T follicular helper cell (primary cell): ENCODE data around the gene STK11.
"Not testable (repeated sequence)": the region's sequence is repeated elsewhere in the genome, so short reads cannot be mapped to it uniquely, and the experiment has no call there.

Source experiments
- DNase-seq: peaks from one replicate; pipeline ENCODE4 v3.0.0-alpha.2; 2020; ENCODE audit warnings: low read depth

STK11 gene

DNA sequence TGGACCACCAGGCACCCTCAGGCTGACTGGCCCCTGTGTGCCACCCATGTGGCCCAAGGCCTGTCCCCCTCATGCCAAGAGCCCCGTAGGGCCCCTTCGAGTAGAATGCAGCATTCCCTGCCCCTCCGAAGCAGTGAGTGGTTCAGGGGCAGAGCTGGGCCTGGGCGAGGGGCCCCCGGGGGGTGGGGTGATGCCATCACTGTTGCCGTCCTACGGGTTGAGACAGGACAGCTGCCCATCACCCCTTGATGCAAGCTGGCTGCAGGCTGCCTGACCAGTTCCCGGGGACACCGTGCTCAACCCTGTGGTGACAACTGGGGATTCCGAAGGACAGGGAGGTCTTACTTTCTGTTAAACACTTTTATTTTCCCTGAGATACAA is 36.2 kb upstream of the STK11 start:
- no peak for DNase-seq

DNA sequence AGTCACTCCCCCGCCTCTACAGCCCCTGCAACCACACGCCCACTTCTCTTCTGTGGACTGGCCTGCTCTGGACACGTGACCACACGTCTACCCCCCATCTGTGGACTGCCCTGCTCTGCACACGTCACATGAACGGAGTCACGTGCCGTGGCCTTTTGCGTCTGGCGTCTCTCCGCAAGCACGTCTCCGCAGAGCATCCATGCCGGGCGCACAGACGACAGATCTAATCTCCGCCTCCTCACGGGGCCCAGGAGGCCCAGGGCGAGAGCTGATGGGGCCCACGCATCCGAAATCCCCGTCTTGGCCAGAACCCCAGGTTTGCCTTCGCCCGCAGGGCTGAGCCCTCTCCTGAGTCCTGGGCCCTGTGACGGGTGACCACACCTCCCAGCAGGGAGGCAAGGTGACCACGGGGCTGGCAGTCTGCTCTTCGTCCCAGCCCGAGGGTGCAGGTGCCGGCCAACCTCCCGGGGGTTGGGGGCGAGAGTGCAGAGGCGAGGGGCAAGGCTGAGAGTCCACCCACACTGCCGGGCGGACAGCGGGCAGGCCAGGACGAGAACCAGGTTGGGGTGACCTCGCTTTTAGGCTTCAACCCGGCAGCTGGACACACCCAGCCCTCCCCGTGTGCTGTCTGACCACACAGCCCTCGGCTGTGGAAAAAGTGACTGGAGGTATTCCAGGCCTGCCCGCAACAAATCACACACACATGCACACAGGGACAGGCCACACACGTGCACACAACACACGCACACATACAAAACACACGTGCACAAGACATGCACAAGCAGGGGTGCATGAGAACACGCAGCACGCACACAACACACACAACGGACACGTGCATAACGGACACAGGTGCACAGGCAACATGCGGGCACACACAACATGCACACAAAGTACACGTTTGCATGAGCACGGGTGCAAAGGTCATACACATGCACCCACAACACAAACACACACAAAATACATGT is 35.4 kb upstream of the STK11 start:
- DNase-seq = no peak

DNA sequence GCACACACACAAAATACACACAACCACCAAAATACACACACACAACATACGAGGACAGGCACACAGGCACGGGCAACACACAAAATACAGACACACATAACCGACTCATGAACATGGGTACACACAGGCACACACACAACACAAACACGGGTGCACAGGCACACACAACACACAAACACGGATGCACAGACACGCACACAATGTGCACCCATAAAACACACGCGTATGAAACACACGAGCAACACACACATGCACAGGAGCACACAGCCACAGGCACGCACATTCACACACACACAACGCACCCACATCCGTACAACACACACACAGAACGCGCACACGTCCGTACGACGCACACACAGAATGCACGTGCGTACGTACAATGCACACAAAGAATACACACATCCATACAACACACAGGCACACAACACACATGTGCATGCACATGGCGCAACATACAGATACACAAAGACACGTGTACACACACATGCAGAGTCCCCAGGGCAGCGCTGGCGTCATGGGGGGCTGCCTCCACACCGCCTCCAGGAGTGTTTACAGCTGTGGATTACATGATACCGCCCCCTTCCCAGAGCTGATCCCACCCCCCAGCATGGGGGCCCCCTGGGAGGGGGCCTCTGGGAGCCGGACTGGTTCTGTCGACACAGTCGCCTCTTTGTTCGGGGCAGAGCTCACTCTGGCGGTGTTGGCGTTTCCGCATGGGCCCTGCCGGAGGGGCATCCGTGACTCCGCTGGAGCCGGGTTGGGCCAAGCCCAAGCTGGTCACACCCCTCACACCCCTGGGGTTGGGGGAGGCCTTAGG is 34.4 kb upstream of the STK11 start:
- no peak for DNase-seq

DNA sequence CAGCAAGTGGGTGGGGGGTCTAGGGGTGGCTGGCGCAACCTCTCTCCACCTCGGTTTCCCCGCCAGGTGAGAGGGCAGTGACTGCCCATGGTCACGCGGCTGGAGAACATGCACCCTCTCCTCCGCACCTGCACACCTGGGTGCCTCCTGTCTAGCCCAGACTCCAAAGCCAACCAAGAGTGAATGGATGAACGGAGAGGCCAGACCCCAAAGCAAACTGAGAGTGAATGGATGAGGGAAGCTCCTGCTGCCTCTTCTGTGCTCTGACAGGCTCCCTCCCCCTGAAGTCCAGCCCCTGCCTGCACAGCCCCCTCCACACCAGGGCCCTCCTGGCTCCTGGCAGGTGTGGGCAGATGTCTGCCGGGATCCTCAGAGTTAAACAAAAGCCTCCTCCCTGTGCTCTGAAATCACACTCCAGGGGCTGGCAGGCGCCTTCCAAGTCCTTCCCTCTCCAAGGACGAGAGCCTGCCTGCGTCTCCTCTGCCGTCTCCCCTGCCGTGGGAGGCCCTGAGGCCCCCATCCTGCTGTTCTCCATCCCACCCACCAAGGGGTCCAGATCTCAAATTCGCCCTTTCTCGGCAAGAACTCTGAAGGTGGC is 33.7 kb upstream of the STK11 start:
- no peak for DNase-seq

DNA sequence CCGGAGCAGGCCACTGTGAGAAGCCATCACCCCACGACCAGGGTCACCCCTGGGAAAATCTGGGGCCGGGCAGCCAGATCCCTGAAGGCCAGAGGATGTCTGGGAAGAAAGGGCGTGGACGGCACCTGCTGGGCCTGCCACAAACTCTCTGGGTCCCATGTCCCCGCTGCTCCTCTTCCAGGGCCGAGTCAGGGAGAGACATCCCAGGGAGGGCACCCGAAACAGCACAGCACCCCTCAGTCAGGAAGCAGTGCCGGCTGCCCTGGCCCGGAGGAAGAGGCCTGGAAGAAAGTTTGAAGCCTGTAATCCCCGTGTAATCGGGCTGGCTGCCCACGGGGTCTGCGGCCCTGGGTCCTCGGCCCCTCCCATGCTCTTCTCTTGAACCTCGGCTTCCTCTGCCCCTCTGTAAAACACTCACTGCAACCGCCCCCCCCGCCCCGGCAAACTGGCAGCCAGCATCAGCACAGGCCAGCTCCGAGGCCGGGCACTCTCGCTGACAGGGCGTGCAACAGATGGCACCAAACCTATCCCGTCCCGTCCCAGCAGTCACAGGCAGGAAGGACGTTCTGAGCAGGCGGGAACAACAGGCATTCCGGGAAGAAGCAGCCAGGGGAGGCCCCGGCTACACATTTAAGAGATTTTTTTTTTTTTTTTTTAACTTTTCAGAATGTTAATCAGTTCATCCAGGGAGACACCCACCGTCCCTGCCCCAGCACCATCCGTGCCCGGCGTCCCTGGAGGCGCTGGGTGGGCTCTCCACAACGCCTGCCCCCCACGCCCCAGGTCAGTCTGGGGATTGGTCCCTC is 33.0 kb upstream of the STK11 start:
- DNase-seq = no peak

DNA sequence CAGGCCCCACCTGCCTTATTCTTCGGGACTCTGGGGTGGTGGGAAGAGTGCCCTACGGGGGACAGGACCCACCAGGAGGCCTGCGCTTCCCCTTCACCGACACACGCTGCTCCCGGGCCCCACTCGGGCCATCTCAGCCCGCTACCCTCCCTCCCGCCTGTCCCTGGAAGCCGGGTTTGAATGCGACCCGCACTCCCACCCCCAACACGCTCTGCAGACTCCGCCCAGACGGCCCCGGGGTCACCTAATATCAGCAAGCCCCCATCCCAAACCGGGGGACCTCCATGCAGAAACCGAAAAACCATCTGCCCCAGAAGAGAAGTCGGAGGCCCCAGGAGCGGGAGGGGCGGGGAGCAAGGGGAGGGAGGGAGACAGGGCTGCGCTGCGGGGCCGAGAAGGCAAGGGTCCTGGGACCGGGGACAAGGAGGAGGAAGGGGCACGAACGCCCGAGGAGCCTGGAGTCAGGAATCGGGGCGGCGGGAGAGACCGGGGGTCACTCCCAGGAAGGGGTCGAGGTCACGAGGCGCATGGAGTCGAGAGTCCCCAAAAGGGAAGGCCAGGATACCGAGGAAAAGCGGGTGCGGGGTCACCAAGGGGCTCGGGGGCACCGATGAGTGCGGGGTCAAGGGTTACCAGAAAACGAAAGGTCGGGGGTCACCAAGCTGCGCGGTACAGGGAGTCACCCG is 32.3 kb upstream of the STK11 start:
- no peak for DNase-seq

DNA sequence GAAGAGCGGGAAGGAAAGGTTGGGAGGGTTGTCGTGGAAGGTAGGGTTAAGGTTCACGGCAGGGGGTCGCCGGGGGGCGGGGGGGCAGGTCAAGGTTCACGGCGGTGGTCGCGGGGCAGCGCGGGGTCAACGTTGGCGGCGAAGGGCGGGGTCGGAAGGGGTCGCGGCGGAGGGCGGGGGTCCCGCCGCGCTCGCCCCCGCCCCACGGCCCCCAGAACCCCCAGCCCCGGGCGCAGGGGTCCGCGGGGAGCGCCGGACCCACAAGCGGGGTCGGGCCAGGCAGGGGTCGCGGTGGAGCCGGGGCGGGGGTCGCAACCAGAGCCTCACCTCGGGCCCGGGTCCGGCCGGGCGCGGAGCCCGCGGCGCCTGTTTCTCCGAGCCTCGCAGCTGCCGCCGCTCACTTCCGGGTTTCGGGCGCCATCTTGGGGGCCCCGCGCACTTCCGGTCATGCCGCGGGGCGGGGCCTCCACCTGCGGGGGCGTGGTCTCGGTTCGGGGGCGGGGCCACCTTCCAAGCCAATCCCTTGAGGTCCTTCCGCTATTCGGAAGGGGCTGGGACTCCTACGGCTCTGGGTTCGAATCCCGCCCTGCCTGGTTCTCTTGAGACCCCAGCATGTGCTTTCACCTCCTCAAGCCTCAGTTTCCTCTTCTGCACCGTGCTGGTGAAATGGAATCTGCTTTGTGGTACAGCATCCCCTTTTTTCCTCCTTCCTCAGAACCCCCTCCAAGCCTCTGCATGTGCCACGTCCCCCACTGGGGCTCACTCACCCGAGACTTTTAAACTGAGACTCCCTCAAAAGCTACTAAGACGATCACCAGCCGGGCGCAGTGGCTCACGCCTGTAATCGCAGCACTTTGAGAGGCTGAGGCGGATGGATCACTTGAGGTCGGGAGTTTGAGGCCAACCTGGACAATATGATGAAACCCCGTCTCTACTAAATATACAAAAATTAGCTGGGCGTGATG is 31.5 kb upstream of the STK11 start, which contains the start of gene SBNO2:
Gene SBNO2, minus strand, starts transcription at position 424 of the 965 bp plus-strand sequence. CDS start 19,992 bp downstream, outside the sequence.
- peak; percentile 80 for DNase-seq

DNA sequence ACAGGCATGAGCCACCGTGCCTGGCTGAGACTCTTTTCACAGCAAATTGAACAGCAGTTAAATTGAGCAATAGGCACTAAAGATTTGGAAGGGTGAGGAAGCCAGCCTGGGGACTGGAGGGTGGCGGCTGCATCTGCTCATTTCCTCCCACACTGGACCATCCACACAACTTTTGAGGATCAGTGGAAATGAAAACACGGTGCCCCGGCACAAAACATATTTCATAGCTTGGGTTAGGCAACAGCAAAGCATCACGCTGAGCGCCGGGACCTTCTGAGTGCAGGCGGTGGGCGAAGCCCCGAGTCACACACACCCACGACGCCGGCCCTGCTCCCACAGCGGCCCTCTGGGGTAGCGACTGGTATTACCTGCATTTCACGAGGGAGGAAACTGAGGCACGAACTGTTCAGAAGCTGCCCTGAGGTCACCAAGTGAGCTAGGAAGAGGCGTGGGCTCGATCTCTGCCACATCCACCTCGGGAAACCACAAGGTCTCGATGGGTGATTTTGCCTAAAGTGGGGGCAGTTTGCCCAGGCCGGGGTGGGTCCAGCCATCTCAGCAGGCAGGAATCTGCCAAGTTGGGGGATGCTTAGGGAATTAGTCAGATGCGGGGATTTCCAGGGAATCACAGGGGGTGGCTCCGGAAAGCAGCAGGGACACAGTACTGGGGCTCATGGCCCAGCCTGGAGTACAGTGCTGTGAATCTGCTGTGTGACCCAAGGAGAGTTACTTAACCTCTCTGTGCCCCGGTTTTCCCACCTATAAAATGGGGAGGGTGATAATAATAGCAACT is 28.1 kb upstream of the STK11 start:
- DNase-seq = no peak

DNA sequence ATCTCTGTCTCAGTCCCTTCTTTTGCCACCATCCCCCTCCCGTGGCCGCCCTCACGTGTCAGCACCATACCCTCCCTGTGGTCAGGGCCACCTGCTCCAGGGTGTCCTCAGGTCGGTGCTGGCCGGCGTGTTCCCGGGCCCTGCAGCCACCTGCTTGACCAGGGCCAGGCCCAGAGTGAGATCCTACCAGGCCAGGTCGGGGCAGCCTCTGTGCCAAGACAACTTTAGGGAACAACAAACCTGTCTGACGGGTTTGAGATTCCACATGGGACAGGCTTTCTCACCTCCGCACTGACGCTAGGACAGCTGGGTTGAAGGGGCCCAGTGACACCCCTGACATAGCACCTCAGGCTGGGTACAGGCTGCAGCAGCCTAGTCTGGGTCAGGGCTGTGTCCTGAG is 24.0 kb upstream of the STK11 start:
- no peak for DNase-seq

DNA sequence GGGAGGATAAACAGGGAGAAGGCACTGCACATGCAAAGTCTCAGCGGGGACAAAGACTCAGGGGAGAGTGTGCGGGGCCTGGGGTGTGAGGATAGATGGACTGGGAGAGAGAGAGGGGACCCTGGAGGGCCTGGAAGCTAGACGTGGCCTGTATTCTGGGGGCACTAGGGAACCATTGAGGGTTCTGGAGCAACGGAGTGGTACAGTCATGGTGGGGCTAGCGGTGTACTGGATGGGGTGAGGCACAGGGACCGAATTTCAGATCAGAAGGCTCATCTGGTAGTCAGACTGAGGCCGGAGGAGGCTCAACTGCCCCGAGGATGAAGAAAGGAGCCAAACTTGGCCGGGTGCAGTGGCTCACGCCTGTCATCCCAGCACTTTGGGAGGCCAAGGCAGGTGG is 23.5 kb upstream of the STK11 start:
- DNase-seq = no peak

DNA sequence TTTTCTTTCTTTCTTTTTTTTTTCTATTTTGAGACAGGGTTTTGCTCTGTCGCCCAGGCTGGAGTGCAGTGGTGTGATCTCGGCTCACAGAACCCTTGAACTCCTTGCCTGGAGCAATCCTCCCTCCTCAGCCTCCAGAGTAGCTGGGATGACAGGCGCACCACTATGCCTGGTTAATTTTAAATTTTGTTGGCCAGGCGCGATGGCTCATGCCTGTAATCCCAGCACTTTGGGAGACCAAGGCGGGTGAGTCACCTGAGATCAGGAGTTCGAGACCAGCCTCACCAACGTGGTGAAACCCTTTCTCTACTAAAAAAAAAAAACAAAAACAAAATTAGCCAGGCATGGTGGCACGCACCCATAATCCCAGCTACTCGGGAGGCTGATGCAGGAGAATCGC is 22.9 kb upstream of the STK11 start:
- no peak for DNase-seq

DNA sequence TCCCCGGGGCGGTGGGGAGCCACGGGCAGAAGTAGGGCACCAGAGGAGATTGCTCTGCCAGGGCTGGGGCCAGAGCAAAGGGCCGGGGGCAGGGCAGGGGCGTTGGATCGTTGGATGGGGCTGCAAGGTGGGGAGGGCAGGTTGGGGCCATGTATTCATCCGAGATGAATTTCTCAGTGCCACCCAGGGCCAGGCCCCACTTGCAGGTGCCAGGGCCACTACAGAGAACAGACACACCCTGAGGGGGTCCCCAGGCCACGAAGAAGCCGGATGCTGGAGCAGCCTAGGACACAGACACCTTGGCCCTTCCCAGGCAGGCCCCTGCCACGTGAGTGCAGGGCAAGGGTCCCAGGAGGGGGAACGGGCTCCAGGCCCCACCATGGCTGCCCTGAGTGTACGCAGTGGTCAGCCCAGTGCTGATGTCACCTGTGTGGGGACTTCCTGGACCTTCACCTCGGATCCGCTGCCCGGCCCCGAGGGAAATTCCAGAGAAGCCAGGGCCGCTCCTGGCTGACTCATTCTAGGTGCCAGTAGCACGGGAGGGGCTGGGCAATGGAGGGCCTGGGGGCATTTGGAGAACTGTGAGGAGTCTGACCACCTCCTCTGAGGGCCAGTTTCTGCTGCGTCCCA is 21.9 kb upstream of the STK11 start:
- no peak for DNase-seq

DNA sequence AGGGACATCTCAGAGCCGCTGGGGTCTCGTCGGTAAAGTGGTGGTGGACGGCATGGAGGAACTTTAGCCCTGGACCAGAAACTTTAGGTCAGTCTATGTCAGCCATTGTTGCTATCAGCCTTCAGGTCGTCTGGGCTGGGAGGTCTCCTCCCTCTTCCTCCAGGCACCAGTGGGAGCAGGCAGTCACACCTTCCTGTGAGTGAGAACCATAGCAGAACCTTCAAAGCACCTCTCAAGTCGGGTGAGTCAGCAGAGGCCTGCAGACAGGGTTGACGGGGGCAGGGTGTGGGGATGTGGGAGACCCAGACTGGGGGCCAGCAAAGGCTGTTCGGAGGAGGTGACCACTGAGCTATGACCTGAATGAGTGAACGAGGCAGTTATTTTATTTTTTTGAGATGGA is 16.2 kb upstream of the STK11 start:
- DNase-seq = no peak

DNA sequence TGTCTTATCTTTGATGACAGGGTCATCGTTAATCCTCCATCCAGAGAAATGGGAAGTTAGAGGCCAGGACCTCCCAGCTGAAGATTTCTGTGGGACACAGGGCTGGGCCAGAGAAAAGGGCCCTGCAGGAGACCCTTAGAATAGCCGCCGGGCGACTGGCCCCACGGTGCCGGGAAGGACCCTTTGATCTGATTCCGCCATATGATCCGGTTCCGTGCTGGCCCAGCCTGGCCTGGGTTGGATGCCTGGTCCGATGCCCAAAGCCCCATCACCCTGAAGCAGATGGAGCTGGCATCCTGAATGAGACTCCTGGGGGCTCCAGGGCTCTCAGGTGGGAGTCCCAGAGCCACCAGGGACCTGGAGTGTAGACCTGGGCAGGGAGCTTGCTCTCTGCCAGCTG is 6.0 kb upstream of the STK11 start:
- DNase-seq = no peak

DNA sequence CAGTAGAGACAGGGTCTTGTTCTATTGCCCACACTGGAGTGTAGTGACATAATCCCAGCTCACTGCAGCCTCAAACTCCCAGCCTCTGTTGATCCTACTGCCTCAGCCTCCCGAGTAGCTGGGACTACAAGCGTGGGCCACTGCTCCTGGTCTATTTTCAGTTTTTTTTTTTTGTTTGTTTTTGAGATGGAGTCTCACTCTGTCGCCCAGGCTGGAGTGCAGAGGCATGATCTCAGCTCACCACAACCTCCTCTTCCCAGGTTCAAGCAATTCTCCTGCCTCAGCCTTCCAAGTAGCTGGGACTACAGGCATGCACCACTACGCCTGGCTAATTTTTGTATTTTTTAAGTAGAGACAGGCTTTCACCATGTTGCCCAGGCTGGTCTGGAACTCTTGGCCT is 5.0 kb upstream of the STK11 start:
- DNase-seq = not testable (repeated sequence)

DNA sequence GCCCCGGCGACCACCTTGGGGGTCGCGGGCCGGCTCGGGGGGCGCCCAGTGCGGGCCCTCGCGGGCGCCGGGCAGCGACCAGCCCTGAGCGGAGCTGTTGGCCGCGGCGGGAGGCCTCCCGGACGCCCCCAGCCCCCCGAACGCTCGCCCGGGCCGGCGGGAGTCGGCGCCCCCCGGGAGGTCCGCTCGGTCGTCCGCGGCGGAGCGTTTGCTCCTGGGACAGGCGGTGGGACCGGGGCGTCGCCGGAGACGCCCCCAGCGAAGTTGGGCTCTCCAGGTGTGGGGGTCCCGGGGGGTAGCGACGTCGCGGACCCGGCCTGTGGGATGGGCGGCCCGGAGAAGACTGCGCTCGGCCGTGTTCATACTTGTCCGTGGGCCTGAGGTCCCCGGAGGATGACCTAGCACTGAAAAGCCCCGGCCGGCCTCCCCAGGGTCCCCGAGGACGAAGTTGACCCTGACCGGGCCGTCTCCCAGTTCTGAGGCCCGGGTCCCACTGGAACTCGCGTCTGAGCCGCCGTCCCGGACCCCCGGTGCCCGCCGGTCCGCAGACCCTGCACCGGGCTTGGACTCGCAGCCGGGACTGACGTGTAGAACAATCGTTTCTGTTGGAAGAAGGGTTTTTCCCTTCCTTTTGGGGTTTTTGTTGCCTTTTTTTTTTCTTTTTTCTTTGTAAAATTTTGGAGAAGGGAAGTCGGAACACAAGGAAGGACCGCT is 729 bp downstream of the STK11 start:
- no peak for DNase-seq

DNA sequence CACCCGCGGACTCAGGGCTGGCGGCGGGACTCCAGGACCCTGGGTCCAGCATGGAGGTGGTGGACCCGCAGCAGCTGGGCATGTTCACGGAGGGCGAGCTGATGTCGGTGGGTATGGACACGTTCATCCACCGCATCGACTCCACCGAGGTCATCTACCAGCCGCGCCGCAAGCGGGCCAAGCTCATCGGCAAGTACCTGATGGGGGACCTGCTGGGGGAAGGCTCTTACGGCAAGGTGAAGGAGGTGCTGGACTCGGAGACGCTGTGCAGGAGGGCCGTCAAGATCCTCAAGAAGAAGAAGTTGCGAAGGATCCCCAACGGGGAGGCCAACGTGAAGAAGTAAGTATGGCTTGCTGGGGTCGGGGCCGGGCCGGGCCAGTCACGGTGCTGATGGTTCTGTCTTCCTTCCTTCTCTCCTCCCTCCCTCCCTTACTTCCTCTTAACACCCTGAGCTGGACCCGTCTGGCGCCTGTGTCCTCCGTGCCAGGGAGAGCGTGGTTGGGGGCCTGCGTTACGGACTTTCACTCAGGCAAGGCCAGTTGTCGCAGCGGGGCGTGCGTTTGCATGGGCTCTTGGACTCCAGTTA is 1.4 kb downstream of the STK11 start:
- no peak for DNase-seq

DNA sequence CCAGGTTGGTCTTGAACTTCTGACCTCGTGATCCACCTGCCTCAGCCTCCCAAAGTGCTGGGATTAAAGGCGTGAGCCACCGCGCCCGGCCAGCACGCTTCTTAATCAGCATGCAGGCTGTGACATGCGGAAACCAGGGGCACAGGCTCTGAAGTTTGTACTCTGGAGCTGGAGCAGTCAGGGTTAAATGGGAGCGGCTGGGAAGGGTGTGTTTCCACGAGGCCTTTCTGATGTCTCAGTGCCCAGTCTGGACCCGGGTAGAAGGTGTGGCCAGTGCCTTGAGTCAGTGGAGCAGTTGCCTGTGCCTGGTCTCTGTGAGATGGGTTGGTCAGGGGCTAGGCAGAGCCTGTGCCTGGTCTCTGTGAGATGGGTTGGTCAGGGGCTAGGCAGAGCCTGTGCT is 3.3 kb downstream of the STK11 start:
- not testable (repeated sequence) for DNase-seq
